Activated naive CD4-positive, alpha-beta T cell treated with anti-CD3 and anti-CD28 coated beads, Interleukin-2, amount 50 U/mL, for 24 hours (primary cell): ENCODE measurements around the gene WNK3.
A peak's percentile ranks its signal among the peaks of the same experiment; 100 is the strongest.
"Not testable (repeated sequence)": the region's sequence is repeated elsewhere in the genome, so short reads cannot be mapped to it uniquely, and the experiment has no call there.

Experiments
- H3K27ac Mint-ChIP-seq: one replicate; pipeline ENCODE4 v1.8.0; 2021; ENCODE audit warnings: mild to moderate bottlenecking, mixed read lengths
- H3K27me3 Mint-ChIP-seq: one replicate; pipeline ENCODE4 v1.8.0; 2021; ENCODE audit warnings: mixed read lengths
- H3K36me3 Mint-ChIP-seq: one replicate; pipeline ENCODE4 v1.8.0; 2021; ENCODE audit warnings: mixed read lengths
- H3K4me1 Mint-ChIP-seq: one replicate; pipeline ENCODE4 v1.8.0; 2021; ENCODE audit warnings: mixed read lengths
- H3K4me3 Mint-ChIP-seq: one replicate; pipeline ENCODE4 v1.8.0; 2021; ENCODE audit warnings: mild to moderate bottlenecking, mixed read lengths
- H3K9me3 Mint-ChIP-seq: one replicate; pipeline ENCODE4 v1.8.0; 2021; ENCODE audit warnings: mixed read lengths

WNK3 gene

GRCh38 chrX:54357414-54358377, at the start of gene WNK3:
Gene WNK3, minus strand, starts transcription at chrX:54358046.
- Mint-ChIP-seq H3K27ac (peak within 1 kb of the TSS; percentile 55), H3K36me3 (no peaks in the 10 kb centered on the region)

GRCh38 chrX:54407266-54407665, 49.4 kb upstream of the WNK3 start:
- Mint-ChIP-seq H3K4me3 (no peak overlapping the region), H3K27me3 (peaks cover 3% of the 10 kb centered on the region), H3K27ac (no peak overlapping the region), H3K36me3 (no peaks in the 10 kb centered on the region), H3K9me3 (no peaks in the 10 kb centered on the region), H3K4me1 (peaks cover 11% of the 10 kb centered on the region)

More at GRCh38 chrX:54357414-54358377, at the start of gene WNK3:
- Mint-ChIP-seq H3K4me1 (peaks cover 17% of the 10 kb centered on the region), H3K9me3 (no peaks in the 10 kb centered on the region), H3K27me3 (peaks cover 15% of the 10 kb centered on the region), H3K4me3 (peak within 1 kb of the TSS; percentile 92)

GRCh38 chrX:54397113-54397512, 39.3 kb upstream of the WNK3 start:
- H3K9me3 Mint-ChIP-seq, result no peaks in the 10 kb centered on the region
- H3K27ac Mint-ChIP-seq, result no peak overlapping the region
- no peaks in the 10 kb centered on the region for H3K27me3 Mint-ChIP-seq

GRCh38 chrX:54386314-54386713, 28.5 kb upstream of the WNK3 start:
- H3K27ac Mint-ChIP-seq, result no peak overlapping the region
- H3K4me1 Mint-ChIP-seq, result no peaks in the 10 kb centered on the region
- no peaks in the 10 kb centered on the region for H3K36me3 Mint-ChIP-seq
- no peak overlapping the region for H3K4me3 Mint-ChIP-seq
- H3K27me3 Mint-ChIP-seq, result no peaks in the 10 kb centered on the region
- H3K9me3 Mint-ChIP-seq, result no peaks in the 10 kb centered on the region

More at GRCh38 chrX:54397113-54397512, 39.3 kb upstream of the WNK3 start:
- Mint-ChIP-seq H3K4me1 (no peaks in the 10 kb centered on the region), H3K36me3 (no peaks in the 10 kb centered on the region), H3K4me3 (no peak overlapping the region)

GRCh38 chrX:54384661-54385060, 26.8 kb upstream of the WNK3 start:
- not testable (repeated sequence) for H3K4me1 Mint-ChIP-seq, H3K9me3 Mint-ChIP-seq, H3K27ac Mint-ChIP-seq, H3K27me3 Mint-ChIP-seq, H3K36me3 Mint-ChIP-seq, H3K4me3 Mint-ChIP-seq

- Mint-ChIP-seq H3K9me3 (no peaks in the 10 kb centered on the region), H3K27me3 (peaks cover 15% of the 10 kb centered on the region), H3K36me3 (no peaks in the 10 kb centered on the region), H3K4me3 (peak overlapping the region; percentile 82), H3K4me1 (peaks cover 17% of the 10 kb centered on the region), H3K27ac (no peak overlapping the region)
These were observed 1.6 kb upstream of the WNK3 start for GRCh38 chrX:54359408-54359807.

- no peaks in the 10 kb centered on the region for H3K36me3 Mint-ChIP-seq
- peaks cover 15% of the 10 kb centered on the region for H3K27me3 Mint-ChIP-seq
- H3K27ac Mint-ChIP-seq, result no peak overlapping the region
- peaks cover 17% of the 10 kb centered on the region for H3K4me1 Mint-ChIP-seq
- H3K4me3 Mint-ChIP-seq, result peak overlapping the region; percentile 82
- H3K9me3 Mint-ChIP-seq, result no peaks in the 10 kb centered on the region
These were observed 772 bp upstream of the WNK3 start for GRCh38 chrX:54358424-54359211.

GRCh38 chrX:54352677-54353076, 5.2 kb downstream of the WNK3 start:
- no peak overlapping the region for H3K27ac Mint-ChIP-seq
- H3K4me1 Mint-ChIP-seq, result peaks cover 11% of the 10 kb centered on the region
- peaks cover 7% of the 10 kb centered on the region for H3K27me3 Mint-ChIP-seq
- H3K36me3 Mint-ChIP-seq, result no peaks in the 10 kb centered on the region
- no peak overlapping the region for H3K4me3 Mint-ChIP-seq
- H3K9me3 Mint-ChIP-seq, result no peaks in the 10 kb centered on the region

- H3K4me1 Mint-ChIP-seq, H3K4me3 Mint-ChIP-seq, H3K9me3 Mint-ChIP-seq, H3K27ac Mint-ChIP-seq, H3K36me3 Mint-ChIP-seq, H3K27me3 Mint-ChIP-seq: not testable (repeated sequence)
These were observed 20.5 kb downstream of the WNK3 start for GRCh38 chrX:54337383-54337782.

GRCh38 chrX:54325077-54325476, 32.8 kb downstream of the WNK3 start:
- no peak overlapping the region for H3K27ac Mint-ChIP-seq
- no peaks in the 10 kb centered on the region for H3K4me1 Mint-ChIP-seq

GRCh38 chrX:54320067-54320466, 37.8 kb downstream of the WNK3 start:
- no peak overlapping the region for H3K27ac Mint-ChIP-seq
- no peaks in the 10 kb centered on the region for H3K9me3 Mint-ChIP-seq
- H3K4me1 Mint-ChIP-seq, result no peaks in the 10 kb centered on the region

More at GRCh38 chrX:54325077-54325476, 32.8 kb downstream of the WNK3 start:
- H3K36me3 Mint-ChIP-seq, result no peaks in the 10 kb centered on the region
- H3K9me3 Mint-ChIP-seq, result no peaks in the 10 kb centered on the region
- no peaks in the 10 kb centered on the region for H3K27me3 Mint-ChIP-seq
- H3K4me3 Mint-ChIP-seq, result no peak overlapping the region

GRCh38 chrX:54306379-54306778, 51.5 kb downstream of the WNK3 start:
- Mint-ChIP-seq H3K4me3 (no peak overlapping the region), H3K27me3 (no peaks in the 10 kb centered on the region)

More at GRCh38 chrX:54320067-54320466, 37.8 kb downstream of the WNK3 start:
- Mint-ChIP-seq H3K36me3 (no peaks in the 10 kb centered on the region), H3K4me3 (no peak overlapping the region), H3K27me3 (no peaks in the 10 kb centered on the region)

GRCh38 chrX:54301516-54301915, 56.3 kb downstream of the WNK3 start:
- Mint-ChIP-seq H3K4me3 (no peak overlapping the region), H3K27ac (no peak overlapping the region), H3K27me3 (no peaks in the 10 kb centered on the region), H3K36me3 (peaks cover 2% of the 10 kb centered on the region), H3K9me3 (no peaks in the 10 kb centered on the region), H3K4me1 (no peaks in the 10 kb centered on the region)

More at GRCh38 chrX:54306379-54306778, 51.5 kb downstream of the WNK3 start:
- H3K36me3 Mint-ChIP-seq, result peaks cover 2% of the 10 kb centered on the region
- H3K27ac Mint-ChIP-seq, result no peak overlapping the region
- H3K4me1 Mint-ChIP-seq, result no peaks in the 10 kb centered on the region
- no peaks in the 10 kb centered on the region for H3K9me3 Mint-ChIP-seq

GRCh38 chrX:54294306-54294705, 63.5 kb downstream of the WNK3 start:
- no peak overlapping the region for H3K27ac Mint-ChIP-seq

GRCh38 chrX:54292755-54293154, 65.1 kb downstream of the WNK3 start:
- H3K27ac Mint-ChIP-seq, result no peak overlapping the region
- H3K9me3 Mint-ChIP-seq, result no peaks in the 10 kb centered on the region
- no peaks in the 10 kb centered on the region for H3K27me3 Mint-ChIP-seq
- no peaks in the 10 kb centered on the region for H3K36me3 Mint-ChIP-seq
- no peaks in the 10 kb centered on the region for H3K4me1 Mint-ChIP-seq
- H3K4me3 Mint-ChIP-seq, result no peak overlapping the region

More at GRCh38 chrX:54294306-54294705, 63.5 kb downstream of the WNK3 start:
- Mint-ChIP-seq H3K4me1 (no peaks in the 10 kb centered on the region), H3K27me3 (no peaks in the 10 kb centered on the region), H3K9me3 (no peaks in the 10 kb centered on the region), H3K36me3 (no peaks in the 10 kb centered on the region), H3K4me3 (no peak overlapping the region)

- no peak overlapping the region for H3K4me3 Mint-ChIP-seq
- H3K36me3 Mint-ChIP-seq, result no peaks in the 10 kb centered on the region
- H3K27ac Mint-ChIP-seq, result no peak overlapping the region
- H3K4me1 Mint-ChIP-seq, result no peaks in the 10 kb centered on the region
- H3K27me3 Mint-ChIP-seq, result no peaks in the 10 kb centered on the region
- no peaks in the 10 kb centered on the region for H3K9me3 Mint-ChIP-seq
These were observed 66.1 kb downstream of the WNK3 start for GRCh38 chrX:54291758-54292157.
